Measurements from ENCODE around the gene TTLL7.

DNA sequence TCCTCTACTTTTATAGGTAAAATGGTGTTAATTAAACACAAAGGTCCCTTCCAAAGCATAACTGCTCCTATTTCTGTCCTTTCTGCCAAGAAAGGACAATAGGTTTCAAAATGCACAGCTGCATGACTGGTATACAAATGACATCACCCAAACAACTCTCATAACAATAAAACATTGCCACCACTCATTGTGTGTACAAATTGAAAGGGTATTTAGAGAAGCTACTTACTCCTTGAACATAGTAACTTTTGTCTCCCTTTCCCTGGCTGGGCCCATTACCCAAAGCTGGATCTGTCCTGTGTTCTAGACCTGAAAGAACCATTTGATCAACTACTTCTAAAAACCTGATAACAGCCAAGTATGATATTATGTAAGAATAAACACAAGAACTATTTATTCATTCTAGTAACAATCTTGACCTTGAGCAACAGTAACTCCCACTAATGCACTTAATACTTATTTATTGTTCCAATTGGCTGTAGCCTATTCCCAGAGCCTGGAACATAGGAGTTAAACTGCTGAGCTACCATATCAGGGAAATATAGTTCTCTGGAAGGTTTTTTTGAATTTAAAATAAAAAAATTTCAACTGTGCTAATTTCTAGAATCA lies 38.2 kb downstream of the TTLL7 start:
- TF ChIP-seq, protein P1, sequence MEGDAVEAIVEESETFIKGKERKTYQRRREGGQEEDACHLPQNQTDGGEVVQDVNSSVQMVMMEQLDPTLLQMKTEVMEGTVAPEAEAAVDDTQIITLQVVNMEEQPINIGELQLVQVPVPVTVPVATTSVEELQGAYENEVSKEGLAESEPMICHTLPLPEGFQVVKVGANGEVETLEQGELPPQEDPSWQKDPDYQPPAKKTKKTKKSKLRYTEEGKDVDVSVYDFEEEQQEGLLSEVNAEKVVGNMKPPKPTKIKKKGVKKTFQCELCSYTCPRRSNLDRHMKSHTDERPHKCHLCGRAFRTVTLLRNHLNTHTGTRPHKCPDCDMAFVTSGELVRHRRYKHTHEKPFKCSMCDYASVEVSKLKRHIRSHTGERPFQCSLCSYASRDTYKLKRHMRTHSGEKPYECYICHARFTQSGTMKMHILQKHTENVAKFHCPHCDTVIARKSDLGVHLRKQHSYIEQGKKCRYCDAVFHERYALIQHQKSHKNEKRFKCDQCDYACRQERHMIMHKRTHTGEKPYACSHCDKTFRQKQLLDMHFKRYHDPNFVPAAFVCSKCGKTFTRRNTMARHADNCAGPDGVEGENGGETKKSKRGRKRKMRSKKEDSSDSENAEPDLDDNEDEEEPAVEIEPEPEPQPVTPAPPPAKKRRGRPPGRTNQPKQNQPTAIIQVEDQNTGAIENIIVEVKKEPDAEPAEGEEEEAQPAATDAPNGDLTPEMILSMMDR (IDR thresholded peaks at IDR 0.05; ENCODE audit: low read depth, low read length), result no peak
- no peak for TF ChIP-seq EZH2phosphoT487 (IDR thresholded peaks at IDR 0.05; ENCODE audit: low read depth)
